Measurements from ENCODE around the gene CD300LG. TPM values are rescaled to one million over a fixed set of nuclear protein-coding genes. Genes with fewer than 3 reads are reported as not detected.
"Not testable (repeated sequence)": the region's sequence is repeated elsewhere in the genome, so short reads cannot be mapped to it uniquely, and the experiment has no call there.

Gene CD300LG
- polyA plus RNA-seq, 3 donors = 0.93 to 1.4 (median 0.94) TPM

DNA sequence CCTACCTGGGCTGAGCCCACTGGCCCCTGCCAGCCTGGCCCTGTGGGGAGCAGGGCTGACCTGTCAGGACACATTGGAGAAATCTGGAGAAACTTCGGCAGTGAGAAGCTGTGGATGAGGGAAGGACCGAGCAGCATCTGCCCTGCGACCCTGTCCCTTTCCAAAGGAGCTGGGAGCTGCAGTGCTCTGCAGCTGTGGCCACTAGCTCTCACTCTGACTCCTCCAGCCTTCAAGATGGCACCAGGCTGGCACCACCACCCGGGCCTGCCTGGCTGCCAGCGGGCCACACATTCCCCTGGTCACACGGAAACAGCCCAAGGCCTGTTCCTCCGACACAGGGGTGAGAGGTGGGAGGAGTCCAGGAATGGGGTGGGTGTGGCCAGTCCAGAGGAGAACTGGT, 30.1 kb downstream of the CD300LG start:
- no peak for DNase-seq (ENCODE audit: low read depth in 3 of 3, low spot score in 2 of 3)

DNA sequence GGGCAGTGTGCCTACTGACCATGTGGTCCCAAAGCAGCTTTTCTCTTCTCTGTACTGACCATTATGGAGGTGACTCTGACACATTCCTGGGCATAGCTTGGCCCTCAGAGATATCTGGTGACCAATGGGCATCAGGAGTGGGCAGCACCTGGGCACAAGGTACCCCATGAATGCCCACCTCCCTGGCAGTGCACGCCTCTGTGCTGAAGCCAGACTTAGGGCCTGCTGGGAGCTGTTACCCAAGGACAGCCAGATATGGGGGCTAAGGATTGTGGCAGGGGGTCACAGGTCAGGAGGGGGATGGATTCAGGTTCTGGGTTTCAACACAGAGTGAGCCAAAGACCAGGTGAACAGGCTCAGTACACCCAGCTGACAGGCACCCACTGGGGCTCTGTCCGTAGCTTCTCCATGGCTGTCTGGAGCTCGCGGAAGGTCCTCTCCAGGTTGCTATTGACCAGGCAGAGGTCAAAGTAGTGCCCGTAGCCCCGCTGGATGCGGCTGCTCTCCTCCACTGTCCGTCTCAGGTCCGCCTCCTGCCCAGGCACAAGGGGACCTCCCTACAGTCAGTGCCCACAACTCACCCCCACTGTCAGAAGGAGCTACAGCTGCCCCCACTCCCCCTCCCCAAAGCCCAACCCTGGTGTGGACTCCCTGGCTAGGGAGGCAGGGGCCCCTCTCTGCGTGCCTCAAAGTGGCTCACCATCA, 30.6 kb downstream of the CD300LG start:
- no peak for DNase-seq (ENCODE audit: low read depth in 3 of 3, low spot score in 2 of 3)

DNA sequence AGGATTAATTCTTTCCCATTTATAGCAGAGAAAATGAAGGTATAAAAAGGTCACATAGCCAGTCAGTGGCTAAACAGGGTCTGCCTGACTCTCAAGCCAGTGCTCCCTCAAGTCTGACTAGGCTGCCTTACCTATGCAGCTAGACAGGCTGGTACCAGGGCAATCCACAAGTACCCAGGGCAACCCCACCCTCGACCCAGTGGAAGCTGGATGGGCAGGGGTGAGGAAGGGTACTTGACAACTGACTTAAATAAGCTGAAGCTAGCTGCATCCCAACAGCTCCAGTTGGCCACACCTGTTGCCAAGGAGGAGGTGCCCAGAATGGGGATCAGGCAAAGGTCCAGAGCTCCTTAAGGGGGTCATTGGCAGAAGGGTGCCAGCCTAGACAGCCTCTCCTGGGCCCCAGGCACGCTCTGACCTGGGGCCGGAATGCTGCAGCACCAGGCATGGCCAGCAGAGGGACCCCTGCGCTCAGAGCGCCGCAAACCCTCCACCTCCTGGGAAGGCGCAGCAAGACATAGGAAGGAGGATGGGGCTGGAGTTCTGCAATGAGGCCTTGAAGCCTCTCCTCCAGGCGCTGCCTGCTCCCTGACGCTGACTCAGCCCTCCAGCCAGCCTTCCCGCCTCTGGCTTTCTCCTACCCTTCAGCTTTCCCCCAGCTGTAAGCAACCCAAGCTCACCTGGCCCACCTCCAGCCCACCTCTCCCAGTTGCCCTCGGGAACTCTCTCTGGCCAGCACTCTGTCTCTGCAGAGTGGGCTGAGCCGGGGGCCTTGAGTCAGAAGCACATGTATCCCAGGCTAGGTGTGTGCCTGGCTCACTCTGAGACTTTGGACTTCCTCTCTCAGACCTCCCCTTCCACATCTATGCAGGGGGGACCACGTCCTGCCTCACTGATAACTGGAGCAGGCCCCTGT, 31.5 kb downstream of the CD300LG start:
- peak in 2 of 3 donors; percentile 40 to 45 for DNase-seq (ENCODE audit: low read depth in 3 of 3, low spot score in 2 of 3)

DNA sequence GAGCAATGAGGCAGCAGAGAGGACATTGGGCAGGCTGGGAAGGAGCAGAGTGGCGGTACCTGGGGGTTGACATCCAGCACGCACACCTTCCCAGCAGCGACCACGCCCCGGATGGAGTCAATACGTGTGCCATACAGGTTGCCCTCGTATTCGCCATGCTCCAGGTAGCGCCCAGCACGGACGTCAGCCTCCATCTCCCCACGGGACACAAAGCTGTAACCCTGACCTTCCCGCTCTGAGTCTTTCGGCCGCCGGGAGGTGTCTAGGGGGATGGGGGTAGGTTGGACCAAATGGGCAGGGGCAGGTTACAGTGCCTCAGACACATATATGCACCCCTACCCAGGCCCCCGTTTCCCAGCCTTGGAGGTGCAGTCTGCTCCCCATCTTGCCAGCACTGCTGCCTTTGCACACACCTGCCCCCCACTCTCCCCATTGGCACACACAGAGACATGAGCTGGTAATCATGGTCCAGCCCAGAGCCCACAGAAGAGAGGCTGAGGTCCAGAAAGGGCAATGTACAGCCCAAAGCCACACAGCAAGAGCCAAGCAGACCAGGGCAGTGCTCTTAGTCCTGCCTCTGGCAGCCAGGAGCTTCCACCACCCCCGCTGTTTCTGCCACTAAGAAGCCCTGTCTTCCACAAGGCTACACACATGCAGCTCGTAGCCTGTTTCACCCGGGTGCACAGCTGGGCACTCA, 32.9 kb downstream of the CD300LG start:
- no peak for DNase-seq (ENCODE audit: low read depth in 3 of 3, low spot score in 2 of 3)

DNA sequence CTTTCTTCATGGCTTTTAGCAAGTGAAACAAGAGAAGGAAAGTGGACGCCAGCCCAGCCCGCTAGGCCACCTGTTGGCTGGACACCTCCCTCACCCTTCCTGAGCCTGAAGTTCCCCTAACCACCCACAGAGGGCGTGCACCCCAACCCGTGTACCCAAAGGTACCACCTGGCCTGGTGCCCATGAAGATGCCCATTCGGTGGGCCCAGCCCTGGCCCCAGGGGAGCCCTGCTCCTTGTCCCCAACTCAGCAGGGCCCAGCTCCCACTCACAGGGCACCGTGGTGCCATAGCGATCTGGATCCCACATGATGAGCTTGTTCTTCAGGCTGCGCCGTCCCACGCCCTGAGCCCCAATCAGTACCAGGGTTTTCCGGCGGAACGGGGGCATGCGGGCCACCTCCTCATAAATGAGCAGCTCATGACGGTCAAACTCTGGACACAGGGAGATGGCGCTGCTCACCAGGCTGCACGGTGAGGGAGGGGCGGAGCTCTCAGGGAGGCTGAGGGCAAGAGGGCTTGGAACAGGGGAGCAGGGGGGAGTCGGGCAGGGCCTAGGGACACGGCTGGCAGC, 33.5 kb downstream of the CD300LG start:
- DNase-seq (ENCODE audit: low read depth in 3 of 3, low spot score in 2 of 3) = peak; percentile 36 to 57 (median 49)

DNA sequence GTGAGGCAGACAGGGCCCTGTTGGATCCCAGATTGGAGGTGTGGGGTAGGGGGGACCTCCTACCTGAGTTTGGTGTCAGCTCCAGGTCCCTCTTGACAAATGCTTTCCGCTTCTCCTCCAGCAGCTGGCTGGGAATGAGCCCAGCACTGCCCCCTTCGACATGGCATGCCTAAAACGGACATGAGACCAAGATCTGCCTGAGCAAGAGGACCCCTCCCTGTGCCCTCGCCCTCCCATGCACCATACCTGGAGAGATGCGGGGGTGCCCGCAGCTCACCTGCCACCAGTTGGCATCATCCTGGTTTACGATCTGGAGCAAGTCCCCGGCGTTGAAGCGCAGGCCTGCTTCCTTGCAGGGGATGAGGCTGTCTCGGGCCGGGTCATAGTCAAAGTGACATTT, 34.2 kb downstream of the CD300LG start:
- DNase-seq (ENCODE audit: low read depth in 3 of 3, low spot score in 2 of 3) = no peak

DNA sequence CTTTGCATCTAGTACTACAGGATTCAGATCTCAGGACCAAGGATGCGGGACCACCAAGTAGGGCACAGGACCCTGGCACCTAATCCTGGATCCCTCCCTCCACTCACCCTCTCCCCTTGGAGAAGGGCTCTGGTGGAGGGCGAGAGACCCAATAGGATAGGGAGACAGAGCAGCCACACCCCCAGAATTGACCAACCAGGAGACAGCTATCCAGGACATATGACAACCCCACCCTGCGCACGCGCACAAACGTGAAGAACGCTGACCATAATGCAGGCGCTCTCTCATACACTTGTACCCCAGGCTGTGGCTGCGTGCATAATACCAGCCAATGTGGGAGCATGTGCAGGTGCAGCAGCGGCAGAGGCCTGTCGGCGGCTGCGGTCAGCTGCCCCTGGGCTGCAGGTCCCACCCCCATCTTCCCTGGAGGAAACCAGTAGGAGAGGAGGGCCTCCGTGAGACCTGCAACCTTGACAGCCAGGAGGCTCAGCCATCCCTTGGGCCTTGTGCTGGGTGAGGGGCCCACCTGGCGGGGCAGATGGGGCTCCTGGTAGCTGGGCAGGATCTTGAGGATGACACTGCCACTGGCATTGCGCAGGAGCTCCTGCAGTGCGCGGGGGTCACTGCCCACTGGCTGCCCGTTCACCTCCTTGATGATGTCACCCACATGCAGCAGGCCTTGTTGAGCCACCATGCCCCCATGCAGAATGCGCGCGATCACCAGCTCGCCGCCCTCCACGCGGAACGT, 35.0 kb downstream of the CD300LG start:
- no peak for DNase-seq (ENCODE audit: low read depth in 3 of 3, low spot score in 2 of 3)

DNA sequence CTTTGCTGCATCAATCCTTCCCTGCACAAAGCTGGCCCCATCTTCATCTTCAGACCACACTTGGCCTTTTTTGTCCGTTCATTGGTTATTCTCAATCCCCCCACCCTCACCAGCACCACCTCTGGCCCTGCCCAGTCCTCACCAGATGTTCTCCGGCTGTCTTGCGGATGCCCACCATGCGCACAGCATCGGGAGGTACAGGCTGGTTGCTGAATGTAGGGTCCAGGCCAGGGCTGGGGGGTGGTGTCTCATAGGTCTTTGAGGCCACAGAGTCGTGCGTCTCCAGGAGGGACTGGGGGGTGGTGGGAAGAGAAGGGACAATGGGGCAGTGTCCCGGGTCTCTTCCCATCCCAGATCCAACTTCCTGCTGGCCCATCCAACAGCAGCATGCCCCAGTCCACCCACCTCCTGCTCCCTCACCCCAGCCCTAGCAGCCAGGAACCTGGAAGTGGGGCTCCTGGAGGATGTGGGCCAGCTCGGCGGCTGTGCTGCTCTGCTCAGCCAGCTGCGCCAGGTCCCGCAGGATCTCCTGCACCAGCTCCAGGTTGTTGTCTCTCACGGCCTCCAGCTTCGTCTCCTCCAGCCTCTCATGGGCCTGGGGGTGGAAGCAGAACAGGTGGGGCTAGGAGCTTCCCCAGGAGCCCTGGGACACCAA, 35.9 kb downstream of the CD300LG start:
- DNase-seq (ENCODE audit: low read depth in 3 of 3, low spot score in 2 of 3) = no peak

DNA sequence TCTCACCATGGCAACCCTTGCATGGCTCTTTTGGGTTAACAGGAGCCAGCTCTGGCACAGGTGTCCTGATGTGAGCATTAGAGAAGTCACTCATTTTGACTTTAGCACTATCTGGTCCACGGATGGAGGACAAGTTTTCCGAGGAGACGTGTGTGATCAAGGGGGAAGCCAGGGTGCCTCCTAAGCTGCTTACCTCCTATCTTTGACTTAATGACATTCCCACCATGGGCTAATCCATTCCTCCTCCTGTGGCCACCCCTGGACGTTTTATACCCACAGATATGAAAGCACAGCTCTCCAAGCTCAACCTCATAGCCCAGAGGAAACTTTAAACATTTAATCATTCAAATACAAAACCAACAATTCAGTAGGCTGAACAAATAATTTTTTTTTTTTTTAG, 41.6 kb downstream of the CD300LG start:
- DNase-seq (ENCODE audit: low read depth in 3 of 3, low spot score in 2 of 3) = no peak

DNA sequence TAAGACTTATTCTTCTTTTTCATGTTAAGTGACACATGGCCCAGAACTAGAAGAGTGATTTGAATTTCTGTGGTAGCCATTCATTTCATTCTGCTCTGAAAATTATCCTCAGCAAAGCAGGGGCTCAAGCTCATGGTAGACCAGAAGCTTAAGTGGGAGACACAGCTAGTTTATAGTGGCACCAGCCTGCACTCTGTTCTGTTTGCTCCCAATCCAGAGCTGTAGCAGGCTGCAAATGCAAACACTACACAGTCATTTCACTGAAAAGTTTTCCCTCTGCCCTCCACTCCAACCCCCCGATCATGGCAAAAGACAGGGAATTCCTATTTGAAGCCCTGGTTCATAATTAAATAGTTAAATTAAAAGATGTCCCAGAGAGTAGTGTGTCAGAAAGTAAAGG, 43.3 kb downstream of the CD300LG start:
- DNase-seq (ENCODE audit: low read depth in 3 of 3, low spot score in 2 of 3) = no peak

DNA sequence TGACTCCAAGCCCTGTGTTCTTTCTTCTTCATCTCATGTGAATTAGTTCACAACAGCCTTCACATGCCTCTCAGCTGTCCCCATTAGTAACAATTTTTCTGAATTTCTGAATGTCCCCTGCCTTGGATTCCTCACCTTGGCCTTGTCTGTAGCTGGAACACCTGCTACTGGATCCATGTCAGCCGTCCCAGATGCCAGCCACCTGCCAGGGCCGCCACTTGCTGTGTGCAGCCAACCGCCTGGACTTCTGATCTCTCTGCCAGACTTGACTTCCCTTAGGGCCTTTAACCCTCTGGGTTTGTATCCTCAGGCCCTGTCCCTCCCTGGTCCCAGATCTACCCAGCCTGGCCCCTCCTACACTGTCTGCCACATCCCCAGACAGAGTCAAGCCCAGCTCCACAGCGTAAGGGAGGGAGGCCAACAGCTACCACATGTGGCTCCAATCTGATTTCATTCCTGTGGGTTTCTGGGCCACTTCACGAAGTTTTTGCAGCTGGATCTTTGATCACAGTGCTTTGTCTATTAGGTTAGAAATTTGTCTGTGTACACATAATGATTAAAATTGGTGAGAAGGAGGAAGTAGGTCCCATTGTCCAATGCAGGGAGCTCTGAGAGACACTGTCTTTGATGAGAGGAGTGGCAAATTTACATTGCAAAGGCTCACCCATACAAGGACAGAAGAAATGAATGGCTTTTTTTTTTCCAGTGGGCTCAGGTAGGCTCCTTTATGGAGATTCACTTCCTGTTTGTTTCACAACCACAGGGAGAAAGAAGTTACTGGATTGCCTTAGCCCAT, 45.1 kb downstream of the CD300LG start:
- no peak for DNase-seq (ENCODE audit: low read depth in 3 of 3, low spot score in 2 of 3)

DNA sequence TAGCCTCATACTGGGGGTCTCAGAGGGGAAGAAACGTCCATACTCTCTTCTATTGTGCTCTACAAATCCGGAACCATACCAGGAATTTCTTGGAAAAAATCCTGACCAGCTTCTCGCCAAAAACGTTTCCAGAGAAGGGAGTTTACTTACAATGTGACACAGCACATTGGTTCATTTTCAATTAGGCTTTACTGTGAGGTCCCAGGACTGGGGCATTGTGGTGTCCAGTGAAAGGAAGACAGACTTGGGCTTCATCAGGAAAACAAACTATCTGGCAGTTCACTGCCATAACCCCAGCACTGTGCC, 45.6 kb downstream of the CD300LG start:
- DNase-seq (ENCODE audit: low read depth in 3 of 3, low spot score in 2 of 3) = no peak

DNA sequence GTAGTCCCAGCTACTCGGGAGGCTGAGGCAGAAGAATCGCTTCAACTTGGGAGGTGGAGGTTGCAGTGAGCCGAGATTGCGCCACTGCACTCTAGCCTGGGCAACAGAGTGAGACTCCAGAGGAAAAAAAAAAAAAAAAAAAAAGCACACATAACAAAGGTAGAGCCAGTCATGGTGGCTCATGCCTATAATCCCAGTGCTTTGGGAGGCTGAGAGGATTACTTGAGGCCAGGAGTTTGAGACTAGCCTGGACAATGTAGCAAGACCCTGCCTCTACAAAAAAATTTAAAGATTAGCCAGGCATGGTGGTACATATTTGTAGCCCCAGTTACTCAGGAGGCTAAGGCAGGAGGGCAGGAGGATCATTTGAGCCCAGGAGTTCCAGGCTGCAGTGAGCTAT, 47.5 kb downstream of the CD300LG start:
- DNase-seq (ENCODE audit: low read depth in 3 of 3, low spot score in 2 of 3) = not testable (repeated sequence)

DNA sequence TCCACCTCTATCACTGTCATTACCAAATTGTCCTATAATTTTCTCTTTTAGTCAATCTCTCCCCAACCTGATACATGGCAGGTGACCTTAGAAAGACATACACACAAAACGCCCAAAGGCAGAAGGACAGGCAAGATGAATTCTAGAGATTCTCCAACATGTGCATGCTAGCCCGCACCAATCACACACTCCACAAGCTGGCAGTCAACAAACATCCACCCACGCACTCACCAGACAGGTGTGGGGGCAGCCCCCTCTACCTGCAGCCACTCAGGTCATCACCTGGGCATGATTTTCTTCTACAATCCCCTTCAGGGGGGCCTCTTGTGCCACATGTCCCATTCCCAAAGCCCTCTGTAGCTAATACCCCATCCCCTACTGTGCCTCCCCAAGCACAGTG, 50.9 kb downstream of the CD300LG start:
- no peak for DNase-seq (ENCODE audit: low read depth in 3 of 3, low spot score in 2 of 3)

DNA sequence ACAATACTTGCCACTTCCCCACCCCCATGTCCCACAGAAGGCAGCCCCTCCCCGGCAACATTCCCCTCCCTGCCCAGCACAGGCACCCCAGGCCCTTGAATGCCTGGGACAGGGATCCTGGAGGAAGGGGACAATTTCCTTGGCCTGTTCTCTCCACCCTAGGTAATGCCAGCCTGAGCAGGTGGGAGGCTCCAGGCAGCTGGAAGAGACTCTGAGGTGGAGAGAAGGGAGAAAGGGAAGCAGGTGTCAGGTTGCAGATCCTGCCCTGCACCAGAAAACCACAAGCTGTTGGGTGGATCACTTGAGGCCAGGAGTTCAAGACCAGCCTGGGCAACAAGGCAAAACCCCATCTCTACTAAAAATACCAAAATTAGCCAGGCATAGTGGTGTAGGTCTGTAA, 51.5 kb downstream of the CD300LG start:
- DNase-seq (ENCODE audit: low read depth in 3 of 3, low spot score in 2 of 3) = no peak

DNA sequence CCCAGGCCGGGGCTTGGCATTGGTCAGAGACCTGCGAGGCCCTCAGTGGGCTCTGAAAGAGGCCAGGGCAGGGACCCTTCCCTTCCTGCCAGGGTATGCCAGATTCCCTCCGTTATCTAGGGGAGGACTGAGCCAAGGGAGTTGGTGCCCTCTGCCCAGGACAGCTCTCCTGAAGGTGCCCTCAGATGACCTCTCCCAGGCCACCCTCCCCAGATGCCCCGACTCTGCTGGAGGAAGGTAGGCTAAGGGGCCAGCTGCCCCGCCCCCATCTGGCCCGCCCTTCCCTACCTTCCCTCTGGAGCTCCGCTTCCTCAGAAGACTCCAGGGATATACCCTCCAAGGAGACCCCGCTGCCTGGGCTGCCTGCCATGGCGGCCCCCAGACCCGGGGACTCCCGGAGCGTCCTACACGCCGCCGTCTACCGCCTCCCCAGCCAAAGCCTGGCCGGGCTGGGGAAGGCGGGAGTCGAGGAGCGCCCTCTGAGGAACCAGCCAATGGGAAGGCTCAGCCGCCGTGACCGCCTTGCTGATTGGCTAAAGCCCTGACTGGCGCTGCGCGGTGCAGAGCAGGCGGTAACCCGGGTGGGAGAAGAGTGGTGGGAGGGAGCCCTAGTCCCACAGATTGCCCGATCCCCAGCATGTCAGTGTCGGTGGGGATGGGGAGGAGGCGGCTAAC, 53.3 kb downstream of the CD300LG start:
- DNase-seq (ENCODE audit: low read depth in 3 of 3, low spot score in 2 of 3) = peak in 1 of 3 donors; percentile 79

DNA sequence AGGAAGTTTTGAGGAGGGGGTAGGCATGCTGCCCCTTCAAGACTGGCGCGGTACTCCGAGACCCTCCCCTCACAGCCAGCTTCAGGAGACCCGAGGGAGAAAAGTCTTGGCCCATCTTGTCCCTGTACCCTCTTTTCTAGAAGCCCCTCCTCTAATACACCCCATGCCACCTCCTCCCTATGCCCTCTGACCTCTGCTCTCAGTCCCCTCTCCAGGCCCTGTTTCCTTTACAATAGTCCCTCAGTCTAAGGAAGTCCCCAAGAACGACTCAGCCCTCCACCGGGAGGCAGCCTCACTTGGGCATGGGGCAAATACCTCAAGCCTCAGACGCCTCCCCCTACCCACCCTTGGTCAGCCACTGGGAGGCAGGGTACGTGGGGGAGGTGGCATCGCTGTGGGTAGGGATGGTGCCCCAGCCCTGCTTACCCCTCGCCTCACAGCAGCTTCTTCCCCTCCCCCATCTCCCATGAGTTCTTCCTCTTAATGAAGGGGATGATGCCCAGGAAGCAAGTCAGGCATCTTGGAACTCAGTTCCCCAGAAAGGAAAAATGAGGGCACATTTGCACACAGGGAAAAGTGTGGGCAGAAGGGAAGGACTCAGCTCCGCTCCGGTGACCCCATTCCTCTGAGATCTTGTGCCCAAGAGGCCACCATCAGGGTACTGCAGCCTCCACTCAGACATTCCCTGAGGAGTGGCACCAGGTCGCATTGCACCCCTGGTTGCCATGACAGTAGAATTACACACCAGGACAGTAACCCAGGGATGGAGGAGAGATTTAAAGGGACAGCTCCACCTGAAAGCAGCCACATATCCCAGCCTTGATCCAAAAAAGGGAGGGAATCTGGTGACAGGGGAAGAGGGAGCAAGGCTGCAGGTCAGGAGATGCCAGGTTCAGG, 54.1 kb downstream of the CD300LG start:
- DNase-seq (ENCODE audit: low read depth in 3 of 3, low spot score in 2 of 3) = no peak

Measured in right renal cortex interstitium (tissue), 3 donors.